ENCODE measurements around the gene LARP1.

GRCh38 chr5:154830219-154830595, 75.0 kb downstream of the LARP1 start:
- TF ChIP-seq CTCF (conservative IDR thresholded peaks at IDR 0.05) (no peak), ZFX (IDR thresholded peaks at IDR 0.05) (no peak)
